GM18867 (cell line): ENCODE data around the gene RNF17.
"Not testable (repeated sequence)": the region's sequence is repeated elsewhere in the genome, so short reads cannot be mapped to it uniquely, and the experiment has no call there.

Experiments
- ATAC-seq: cut with Tn5 transposase; IDR thresholded peaks from one replicate; pipeline ENCODE4 v1.9.1; 2021; ENCODE audit warnings: mild to moderate bottlenecking, moderate library complexity; ENCODE audit not compliant: unreplicated experiment

The RNF17 gene

GRCh38 chr13:24741791-24742190 is 22.2 kb upstream of the RNF17 start:
- ATAC-seq, result no peak

- no peak for ATAC-seq
Observed at GRCh38 chr13:24742294-24742693, 21.7 kb upstream of the RNF17 start.

DNA sequence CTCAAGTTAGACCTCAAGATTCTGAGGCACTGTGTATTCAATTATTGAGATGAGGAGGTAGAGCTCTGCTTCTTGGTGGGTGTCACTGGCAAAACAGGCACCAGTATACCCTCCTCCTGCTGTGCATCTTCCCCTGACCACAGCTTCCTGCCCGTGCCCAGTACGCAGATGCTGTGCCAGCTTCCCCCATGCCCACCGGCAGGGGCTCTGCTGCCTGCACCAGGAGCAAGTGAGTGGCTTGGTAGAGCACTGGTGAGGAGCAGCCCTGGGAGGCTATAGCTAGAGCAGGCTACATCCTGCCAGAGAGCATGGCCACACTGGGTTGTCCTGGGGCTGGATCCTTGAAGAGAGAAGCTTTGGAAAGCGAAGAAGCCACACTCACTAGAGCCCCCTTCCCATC is 21.0 kb upstream of the RNF17 start:
- no peak for ATAC-seq

DNA sequence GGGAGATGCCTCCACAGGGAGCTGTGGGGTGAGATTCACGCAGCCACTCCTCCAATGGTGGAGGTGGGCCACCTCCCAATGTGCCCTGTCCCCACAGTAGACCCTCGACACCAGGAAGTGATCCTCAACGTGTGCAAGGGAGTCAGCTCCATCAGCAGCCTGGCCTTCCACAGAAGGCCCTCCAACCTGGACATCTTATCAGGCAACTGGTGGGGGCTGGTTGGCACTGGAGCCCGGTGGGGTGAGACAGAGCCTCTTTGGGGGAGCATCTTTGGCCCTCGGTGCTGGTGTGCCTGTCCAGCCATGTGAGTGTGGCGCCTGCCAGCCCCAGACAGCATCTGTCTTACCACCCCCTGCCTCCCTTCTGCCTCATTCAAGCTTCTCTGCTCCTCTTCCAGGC is 19.7 kb upstream of the RNF17 start:
- ATAC-seq, result no peak

GRCh38 chr13:24745516-24745860 is 18.5 kb upstream of the RNF17 start:
- ATAC-seq, result no peak

DNA sequence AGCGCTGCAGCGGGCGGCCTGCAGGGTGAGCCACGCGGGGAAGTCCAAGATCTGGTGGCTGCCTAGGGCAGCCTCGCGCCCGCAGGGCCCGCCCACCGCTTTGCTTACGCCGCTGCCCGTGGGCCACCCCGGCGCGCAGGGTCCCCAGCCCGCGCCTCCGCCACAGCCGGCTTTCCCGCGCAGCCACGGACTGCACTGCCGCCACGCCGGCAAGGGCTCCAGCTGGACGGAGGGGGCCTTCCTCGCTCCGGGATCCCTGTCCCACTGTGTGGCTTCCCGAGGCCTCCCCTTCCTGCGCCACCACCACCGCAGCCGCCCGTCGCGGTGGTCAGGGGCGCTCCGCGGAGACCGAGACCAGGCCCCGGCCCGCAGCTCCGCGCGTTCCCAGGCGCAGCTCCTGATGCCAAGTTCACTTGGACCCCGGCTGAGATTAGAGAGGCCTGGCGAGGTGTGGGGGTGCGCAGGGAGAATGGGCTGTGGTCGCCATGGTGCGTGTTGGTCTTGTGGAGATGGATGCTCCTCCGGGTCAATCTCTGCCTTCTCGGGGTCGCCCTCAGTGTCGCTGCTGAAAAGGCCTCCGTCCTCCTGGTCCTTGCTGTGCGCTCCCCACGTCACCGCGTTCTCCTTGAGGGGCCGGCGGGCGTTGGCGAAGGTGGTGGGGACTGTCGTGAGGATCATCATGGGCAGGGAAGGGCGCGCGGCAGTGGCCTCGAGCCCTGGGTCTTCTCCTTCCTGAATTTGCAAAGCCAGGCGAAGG is 17.9 kb upstream of the RNF17 start:
- no peak for ATAC-seq

GRCh38 chr13:24746618-24747247 is 17.2 kb upstream of the RNF17 start:
- no peak for ATAC-seq

GRCh38 chr13:24747248-24748060 is 16.5 kb upstream of the RNF17 start:
- peak; percentile 41 for ATAC-seq

GRCh38 chr13:24748061-24748400 is 15.9 kb upstream of the RNF17 start:
- no peak for ATAC-seq

- no peak for ATAC-seq
Observed at GRCh38 chr13:24759197-24759596, 4.8 kb upstream of the RNF17 start.

- ATAC-seq, result no peak
Observed at GRCh38 chr13:24764276-24764630, 284 bp downstream of the RNF17 start.

DNA sequence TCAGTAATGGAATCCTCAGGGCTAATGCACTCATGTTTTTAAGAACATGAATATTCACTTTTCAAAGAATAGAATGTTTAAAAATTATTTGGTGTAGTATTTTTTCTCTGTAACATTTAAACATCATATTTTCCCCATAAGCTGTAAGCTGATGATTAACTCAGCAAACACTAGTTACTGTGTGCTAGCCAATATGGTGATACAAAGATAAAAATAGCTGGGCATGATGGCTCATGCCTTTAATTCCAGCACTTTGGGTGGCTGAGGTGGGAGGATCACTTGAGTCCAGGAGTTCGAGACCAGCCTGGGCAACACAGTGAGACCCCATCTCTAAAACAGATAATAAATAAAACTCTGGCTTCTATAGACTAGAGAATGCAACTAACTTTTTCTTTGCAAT is 13.2 kb downstream of the RNF17 start:
- no peak for ATAC-seq

DNA sequence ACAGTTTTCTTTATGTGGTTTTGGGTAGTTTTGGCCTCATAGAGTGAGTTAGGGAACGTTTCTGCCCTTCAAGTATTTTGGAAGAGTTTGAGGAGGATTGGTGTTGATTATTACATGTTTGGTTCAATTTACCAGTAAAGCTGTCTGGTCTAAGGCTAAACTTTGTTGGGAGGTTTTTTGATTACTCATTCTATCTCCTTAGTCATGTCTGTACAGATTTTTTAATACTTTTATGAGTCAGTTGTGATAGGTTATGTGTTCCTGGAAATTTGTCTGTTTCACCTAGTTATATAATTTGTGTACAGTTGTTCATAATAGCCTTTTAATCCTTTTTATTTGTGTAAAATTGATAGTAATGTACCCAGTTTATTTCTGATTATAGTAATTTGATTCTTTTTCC is 20.4 kb downstream of the RNF17 start:
- no peak for ATAC-seq

DNA sequence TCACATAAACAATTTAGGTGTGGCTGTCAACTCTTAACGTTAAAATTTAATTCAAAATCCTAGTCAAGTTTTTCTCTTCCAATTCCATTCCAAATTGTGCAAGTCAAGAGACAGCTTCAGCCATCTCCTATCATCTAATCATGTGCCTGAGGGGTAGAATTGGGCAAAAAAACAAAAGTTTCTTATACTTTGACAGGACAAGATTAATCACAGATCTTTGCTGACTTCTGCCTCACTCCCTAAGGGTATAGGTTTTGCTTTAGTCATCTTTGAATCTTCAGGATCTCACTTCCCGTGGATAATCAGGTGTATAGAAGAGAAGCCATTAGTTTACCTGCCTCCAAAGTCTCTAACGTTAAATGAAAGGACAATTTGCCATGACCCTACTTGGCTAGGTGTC is 24.6 kb downstream of the RNF17 start:
- no peak for ATAC-seq

- no peak for ATAC-seq
Observed at GRCh38 chr13:24802074-24802473, 38.1 kb downstream of the RNF17 start.

- no peak for ATAC-seq
Observed at GRCh38 chr13:24821207-24821606, 57.2 kb downstream of the RNF17 start.

DNA sequence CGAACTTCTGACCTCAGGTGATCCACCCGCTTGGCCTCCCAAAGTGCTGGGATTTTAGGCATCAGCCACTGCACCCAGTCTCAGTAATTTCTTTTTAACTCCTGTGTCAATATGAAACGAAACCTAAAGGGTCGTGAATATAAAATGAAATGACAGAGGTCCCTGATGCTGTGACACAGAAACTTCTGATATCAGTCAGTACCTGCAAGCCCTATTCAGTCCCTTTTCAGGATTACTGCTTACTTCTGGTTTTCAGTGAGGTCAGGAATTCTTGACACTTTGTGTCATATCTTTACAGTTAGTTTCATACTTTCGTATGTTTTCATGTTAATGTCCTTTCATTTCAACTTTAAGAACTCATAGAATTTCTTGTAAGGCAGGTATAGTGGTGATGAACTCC is 58.7 kb downstream of the RNF17 start:
- peak; percentile 42 for ATAC-seq

- not testable (repeated sequence) for ATAC-seq
Observed at GRCh38 chr13:24823122-24823710, 59.2 kb downstream of the RNF17 start.

GRCh38 chr13:24827799-24828198 is 63.8 kb downstream of the RNF17 start:
- no peak for ATAC-seq

DNA sequence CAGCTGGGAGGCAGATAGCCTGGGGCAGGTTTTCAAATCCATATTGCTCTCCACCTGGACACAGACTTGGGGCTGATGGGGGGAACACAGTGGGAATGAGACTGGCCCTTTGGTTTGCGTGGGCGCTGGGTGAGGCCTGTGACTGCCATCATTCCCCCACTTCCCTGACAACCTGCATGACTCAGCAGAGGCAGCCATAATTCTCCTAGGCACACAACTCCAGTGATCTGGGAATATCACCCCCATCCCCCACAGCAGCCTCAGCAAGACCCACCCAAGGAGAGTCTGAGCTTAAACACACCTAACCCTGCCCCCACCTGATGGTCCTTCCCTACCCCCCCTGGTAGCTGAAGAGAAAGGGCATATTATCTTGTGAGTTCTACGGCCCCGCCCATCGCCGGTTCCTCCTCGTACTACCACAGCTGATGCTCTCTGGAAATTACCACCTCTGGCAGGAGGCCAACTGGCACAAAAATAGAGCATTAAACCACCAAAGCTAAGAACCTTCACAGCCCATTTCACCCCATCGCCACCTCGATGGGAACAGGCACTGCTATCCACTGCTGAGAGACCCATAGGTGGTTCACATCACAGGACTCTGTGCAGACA is 71.0 kb downstream of the RNF17 start:
- ATAC-seq, result peak; percentile 40

GRCh38 chr13:24837528-24837927 is 73.6 kb downstream of the RNF17 start:
- not testable (repeated sequence) for ATAC-seq
